Medulla oblongata (tissue), 1 donor: ENCODE measurements around the gene RPS4Y1.
"Not testable (repeated sequence)": the region's sequence is repeated elsewhere in the genome, so short reads cannot be mapped to it uniquely, and the experiment has no call there.

ENCODE experiments used
- DNase-seq: peaks from one replicate; pipeline ENCODE4 v3.0.0-alpha.2; 2015; ENCODE audit errors: extremely low spot score

Gene RPS4Y1

DNA sequence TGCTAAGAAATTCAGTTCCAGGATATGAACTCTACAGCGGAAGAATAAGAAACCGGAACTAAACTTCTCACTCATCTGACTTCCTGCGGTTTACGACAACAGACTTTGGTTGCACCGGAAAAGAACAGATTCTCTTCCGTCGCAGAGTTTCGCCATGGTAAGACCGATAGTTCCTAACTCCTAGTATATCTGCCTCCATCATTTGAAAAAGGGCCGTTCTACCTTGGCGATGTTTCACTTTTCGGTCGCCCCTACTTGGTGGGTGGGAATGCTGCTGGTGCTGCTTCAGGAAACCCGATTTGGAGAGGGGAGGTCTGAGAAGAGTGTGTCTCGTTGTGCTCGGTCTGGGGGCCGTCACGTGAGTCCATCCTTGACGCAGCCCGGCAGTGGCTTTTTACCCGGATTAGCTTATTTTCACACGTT is at the start of gene RPS4Y1:
Gene RPS4Y1, plus strand, starts transcription at position 132 of the 423 bp plus-strand sequence. Its CDS starts 23 bp downstream, at position 155.
- DNase-seq: peak; percentile 75

- no peak for DNase-seq
Observed at GRCh38 chrY:2796977-2797523, 44.4 kb upstream of the RPS4Y1 start.

DNA sequence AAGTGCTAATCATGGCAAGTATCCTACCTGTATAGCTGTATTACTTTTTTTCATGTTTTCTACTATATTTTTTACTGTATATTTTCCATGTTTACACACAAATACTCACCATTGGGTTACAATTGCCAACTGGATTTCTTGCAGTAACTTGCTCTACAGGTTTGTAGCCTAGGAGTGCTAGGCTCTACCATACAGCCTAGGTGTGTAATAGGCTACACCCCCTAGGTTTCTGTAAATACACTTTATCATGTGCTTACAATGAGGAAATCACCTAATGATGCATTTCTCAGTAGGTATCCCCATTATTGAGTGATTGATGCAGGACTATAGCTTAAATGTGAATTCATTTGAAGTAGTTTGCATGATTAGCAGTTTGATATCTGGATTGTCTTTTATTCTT is 43.4 kb upstream of the RPS4Y1 start:
- DNase-seq: no peak

DNA sequence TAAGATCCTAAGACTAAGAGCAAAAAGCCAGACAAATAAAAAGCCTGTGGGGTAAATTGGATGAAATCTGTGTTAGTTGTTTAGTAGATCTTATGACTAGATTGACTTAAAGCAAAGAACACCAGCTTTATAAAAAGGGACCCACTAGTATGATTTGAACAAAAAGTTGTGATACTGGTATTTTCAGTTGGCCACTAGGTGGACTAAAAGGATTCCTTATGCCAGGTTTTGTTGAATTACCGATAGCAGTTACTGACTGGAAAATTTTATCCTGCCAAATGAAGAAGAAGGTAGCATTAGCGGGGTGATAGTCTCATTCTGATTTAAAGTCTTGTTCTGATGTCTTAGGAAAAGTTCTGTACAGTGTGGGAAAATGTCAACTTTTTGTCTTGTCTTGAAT is 41.2 kb upstream of the RPS4Y1 start:
- no peak for DNase-seq

DNA sequence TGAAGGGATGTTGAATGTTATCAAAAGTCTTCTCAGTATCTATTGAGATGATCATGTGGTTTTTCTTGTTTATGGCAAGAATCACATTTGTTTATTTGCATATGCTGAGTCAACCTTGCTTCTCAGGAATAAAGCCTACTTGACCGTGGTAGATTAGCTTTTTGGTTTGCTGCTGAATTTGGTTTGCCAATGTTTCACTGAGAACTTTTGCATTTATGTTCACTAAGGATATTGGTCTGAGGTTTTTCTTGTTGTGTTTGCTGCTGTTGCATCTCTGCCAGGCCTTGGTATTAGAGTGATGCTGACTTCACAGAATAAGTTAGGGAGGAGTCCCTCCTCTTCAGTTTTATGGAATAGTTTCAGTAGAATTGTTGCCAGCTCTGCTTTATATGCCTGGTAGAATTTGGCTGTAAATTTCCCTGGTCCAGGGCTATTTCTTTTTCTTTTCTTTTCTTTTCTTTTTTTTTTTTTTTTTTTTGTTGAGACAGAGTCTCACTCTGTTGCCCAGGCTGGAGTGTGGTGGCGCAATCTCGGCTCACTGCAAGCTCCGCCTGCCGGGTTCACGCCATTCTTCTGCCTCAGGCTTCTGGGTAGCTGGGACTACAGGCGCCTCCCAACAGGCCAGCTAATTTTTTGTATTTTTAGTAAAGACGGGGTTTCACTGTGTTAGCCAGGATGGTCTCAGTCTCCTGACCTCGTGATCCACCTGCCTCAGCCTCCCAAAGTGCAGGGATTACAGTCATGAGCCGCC is 24.1 kb upstream of the RPS4Y1 start:
- not testable (repeated sequence) for DNase-seq

DNA sequence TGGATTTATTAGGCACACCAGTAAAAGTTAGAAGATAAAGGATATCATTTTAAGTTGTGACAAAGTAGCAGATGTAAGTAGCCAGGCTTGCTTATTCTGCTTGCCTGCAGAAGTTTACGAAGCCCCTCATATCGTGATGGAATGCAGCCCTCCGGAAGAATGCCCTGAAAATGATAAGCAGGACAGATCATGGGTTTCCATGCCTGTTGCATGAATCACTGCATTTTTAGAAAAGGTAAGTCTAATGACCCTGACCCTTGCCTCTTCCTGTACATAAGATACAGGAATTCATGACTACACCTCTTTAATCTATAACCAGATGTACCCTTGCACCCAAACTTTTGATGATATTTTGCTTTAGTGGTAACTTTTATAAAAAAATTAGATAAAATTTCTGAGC is 16.9 kb upstream of the RPS4Y1 start:
- no peak for DNase-seq

- DNase-seq: no peak
Observed at GRCh38 chrY:2828497-2828896, 12.9 kb upstream of the RPS4Y1 start.

GRCh38 chrY:2835230-2835629 is 6.2 kb upstream of the RPS4Y1 start:
- DNase-seq: no peak

- no peak for DNase-seq
Observed at GRCh38 chrY:2837078-2837477, 4.3 kb upstream of the RPS4Y1 start.

GRCh38 chrY:2837932-2838331 is 3.5 kb upstream of the RPS4Y1 start:
- DNase-seq: no peak

DNA sequence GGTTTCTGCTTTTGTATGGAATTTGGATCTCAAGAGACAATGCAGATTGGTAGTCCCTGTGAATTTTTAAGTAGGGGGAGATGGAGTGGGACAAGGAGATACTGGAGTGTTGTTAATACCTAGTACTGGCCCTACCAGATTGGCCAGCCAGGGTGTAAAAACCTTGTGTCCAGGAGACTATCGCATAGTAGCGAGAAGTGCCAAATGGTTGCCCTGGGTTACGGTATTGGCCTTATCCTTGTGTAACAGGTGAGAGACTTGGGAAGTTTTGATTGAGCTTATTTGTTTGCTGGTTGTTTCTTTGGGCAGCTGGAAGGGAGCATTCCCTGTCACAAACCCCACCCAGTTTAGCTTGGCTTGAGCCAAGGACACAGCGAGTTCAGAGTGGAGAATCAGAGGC is 5.4 kb downstream of the RPS4Y1 start:
- DNase-seq: no peak

DNA sequence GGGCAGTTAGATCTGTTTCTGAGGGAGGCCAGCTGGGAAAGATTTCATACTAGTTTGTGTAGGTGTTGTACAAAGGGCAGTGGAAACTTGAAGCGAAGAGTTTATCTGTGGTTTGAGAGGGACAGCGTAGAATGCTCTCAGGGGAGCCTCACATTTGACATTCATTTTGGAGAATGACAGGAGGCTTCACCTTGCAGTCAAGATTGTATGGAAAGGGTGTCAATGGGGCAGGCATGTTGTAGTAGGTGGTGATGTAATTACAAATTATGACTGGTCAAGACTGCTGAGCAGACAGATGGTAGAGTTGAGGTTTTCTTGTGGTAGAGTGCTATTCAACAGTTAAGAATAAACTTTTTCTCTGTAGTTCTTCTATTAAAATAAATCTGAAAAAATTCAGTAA is 7.0 kb downstream of the RPS4Y1 start:
- DNase-seq: no peak

DNA sequence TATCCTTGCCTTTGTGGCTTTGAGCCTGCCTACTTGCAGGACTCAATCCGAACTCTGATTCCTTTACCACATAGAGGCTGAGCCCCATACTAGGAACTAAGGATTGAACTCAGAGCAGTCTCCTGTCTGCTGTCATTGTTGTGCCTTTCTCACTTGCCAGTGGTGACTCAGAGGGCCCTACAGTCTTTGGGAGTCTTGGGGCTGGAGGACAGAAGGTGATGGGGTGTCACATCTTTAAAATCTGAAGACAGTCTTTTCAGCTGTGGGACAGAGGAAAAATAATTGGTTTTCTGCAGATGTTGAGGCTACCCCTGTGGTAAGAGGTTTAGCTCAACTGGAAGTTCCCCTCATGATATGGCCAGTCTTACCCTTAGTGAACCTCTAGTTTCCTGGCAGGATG is 8.0 kb downstream of the RPS4Y1 start:
- DNase-seq: no peak

GRCh38 chrY:2854145-2854774 is 12.9 kb downstream of the RPS4Y1 start:
- no peak for DNase-seq

GRCh38 chrY:2857068-2857467 is 15.7 kb downstream of the RPS4Y1 start:
- no peak for DNase-seq

- no peak for DNase-seq
Observed at GRCh38 chrY:2857686-2858085, 16.3 kb downstream of the RPS4Y1 start.

GRCh38 chrY:2859782-2860181 is 18.4 kb downstream of the RPS4Y1 start:
- DNase-seq: no peak

- no peak for DNase-seq
Observed at GRCh38 chrY:2860511-2860910, 19.1 kb downstream of the RPS4Y1 start.

- DNase-seq: no peak
Observed at GRCh38 chrY:2866581-2866980, 25.2 kb downstream of the RPS4Y1 start.

DNA sequence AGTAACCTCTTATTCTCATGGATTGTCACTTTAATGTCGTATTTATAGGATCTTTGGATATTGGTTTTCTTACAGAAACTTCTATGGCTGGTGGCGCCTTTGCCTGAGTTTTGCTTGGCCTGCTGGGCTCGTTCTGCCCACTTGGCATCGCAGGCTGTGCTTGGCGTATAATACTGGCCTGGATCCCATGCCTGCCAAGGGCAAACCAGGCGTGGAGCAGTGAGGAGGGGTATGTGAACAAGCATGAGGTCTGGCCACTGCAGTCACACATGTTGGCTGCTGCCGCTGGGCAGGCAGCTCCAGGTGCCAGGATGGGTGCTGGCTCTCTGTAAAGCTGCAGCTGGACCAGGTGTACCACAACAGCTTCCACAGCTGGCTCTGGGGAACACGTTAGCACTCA is 26.1 kb downstream of the RPS4Y1 start:
- DNase-seq: peak; percentile 6

DNA sequence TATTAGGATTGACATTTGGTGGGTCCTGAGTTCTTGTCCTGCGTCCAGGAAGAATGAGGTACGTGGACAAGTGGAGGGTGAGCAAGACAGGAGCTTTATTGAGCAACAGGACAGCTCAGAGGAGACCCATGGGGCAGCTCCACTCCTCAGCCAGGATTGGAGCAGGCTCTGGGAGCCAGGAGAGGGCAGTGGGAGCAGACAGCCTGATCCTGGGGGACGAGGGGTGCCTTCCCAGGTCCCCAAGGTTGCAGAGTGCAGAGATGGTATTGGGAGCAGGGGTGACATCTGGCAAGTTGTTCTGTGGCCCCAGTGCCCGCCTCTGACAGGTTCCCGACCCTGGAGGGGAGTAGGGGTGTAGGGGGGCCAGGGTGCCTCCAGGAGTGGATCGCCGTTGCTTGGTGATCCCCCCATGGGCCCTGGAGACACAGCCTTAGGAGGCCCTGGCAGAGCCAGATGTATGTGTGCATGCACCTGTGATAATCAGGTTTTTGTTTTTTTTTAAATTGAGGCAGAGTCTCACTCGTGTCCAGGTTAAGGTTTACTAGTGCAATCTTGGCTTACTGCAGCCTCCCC is 26.7 kb downstream of the RPS4Y1 start:
- DNase-seq: no peak

GRCh38 chrY:2872234-2872633 is 30.8 kb downstream of the RPS4Y1 start:
- DNase-seq: not testable (repeated sequence)

DNA sequence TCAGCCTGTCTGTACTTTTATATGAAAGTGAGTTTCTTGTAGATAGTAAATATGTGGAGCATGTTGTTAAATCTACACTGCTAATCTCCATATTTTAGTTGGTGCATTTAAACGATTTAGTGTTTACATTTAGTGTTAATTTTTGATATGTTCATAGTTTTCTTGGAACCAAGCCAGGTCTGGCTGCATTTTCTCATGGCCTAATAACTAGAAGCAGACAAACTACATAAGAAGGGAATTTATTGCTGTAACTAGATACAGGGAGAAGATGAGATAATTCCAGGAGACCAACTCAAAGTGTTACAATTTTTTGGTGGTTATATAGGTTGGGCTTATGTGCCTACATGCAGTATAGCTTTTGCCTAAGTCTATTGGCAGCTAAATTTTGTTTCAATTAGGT is 32.8 kb downstream of the RPS4Y1 start:
- DNase-seq: no peak
